GM12865 (cell line): ENCODE results near the gene GPR32.
"Not testable (repeated sequence)": the region's sequence is repeated elsewhere in the genome, so short reads cannot be mapped to it uniquely, and the experiment has no call there.

Source experiments
- DNase-seq: peaks from one replicate; pipeline ENCODE4 v3.0.0; 2010; ENCODE audit warnings: low read depth
- H3K4me3 ChIP-seq: 2 replicates; pipeline ENCODE4 v1.5.1; 2011; ENCODE audit warnings: mild to moderate bottlenecking, low read depth, low read length, control low read depth
- TF ChIP-seq, protein P1 (sequence below): IDR thresholded peaks from 2 replicates; pipeline ENCODE4 v1.5.1; 2011; ENCODE audit warnings: low read length, control low read depth, low read depth, inconsistent platforms; ENCODE audit not compliant: insufficient read depth; ENCODE audit errors: missing control alignments

Gene GPR32

DNA sequence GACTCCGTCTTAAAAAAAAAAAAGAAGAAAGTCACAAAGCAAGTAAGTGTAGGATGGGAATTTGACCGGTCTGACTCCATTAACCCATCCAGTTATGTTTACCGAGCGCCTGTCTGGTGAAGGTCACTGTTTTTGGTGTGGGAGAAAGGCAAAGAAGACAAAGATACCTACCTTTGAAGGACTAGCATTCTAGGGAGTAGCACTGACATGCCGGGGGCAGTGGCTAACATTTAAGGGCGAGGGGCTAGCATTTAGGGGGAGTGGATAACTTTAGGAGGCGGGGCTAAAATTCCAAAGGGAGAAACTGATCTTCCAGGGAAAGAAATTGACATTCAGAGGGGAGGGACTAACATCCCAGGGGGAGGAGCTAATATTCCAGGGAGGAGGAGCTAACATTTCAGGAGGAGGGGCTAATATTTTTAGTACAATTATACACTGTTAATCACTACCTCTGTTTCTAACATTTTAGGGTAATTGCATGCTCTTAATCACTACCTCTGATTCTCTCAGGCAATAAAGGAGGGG lies 8.7 kb downstream of the GPR32 start:
- H3K4me3 ChIP-seq, result no peak overlapping the region
- DNase-seq, result no peak
- TF ChIP-seq, protein P1, sequence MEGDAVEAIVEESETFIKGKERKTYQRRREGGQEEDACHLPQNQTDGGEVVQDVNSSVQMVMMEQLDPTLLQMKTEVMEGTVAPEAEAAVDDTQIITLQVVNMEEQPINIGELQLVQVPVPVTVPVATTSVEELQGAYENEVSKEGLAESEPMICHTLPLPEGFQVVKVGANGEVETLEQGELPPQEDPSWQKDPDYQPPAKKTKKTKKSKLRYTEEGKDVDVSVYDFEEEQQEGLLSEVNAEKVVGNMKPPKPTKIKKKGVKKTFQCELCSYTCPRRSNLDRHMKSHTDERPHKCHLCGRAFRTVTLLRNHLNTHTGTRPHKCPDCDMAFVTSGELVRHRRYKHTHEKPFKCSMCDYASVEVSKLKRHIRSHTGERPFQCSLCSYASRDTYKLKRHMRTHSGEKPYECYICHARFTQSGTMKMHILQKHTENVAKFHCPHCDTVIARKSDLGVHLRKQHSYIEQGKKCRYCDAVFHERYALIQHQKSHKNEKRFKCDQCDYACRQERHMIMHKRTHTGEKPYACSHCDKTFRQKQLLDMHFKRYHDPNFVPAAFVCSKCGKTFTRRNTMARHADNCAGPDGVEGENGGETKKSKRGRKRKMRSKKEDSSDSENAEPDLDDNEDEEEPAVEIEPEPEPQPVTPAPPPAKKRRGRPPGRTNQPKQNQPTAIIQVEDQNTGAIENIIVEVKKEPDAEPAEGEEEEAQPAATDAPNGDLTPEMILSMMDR, result no peak

DNA sequence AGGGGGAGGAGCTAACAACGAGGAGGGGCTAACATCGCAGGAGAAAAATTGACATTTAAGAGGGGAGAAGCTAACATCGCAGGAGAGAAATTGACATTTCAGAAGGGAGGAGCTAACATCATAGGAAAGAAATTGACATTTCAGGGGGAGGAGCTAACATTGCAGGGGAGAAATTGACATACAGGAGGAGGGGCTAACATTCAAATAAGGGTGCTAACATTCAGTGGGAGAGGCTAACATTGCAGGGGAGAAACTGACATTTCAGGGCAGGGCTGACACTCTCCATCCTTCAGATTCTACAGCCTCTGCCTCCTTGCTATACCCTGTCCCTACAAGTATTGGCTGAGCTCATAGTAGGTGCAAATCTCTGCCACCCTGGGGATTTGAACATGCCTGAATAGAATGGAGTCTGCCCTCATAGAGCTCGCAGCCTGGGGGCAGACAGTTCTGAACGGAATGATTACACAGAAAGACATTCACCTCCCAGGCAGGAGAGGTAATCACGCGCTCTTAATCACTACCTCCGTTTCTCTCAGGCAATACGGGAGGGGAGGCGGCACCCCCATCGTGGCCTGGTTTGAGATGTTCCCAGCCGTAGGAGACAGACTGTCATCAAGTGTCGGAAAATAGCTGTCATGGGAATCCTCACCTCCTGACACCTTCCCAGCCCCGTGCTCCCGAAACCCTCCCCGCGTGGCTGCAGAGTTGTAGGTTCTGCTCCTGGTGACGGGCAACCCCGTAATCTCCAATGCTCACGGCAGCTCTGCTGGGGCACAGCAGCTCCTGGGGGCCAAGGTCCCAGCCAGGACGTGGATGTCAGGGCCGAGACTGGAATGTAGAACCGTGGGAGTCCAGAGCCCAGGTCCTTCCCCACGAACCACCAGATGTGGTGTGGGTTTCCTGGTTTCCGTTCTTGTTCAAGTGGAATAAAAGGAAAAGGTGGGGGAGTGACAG lies 9.5 kb downstream of the GPR32 start:
- no peak overlapping the region for H3K4me3 ChIP-seq
- TF ChIP-seq, protein P1, result no peak
- DNase-seq, result no peak

DNA sequence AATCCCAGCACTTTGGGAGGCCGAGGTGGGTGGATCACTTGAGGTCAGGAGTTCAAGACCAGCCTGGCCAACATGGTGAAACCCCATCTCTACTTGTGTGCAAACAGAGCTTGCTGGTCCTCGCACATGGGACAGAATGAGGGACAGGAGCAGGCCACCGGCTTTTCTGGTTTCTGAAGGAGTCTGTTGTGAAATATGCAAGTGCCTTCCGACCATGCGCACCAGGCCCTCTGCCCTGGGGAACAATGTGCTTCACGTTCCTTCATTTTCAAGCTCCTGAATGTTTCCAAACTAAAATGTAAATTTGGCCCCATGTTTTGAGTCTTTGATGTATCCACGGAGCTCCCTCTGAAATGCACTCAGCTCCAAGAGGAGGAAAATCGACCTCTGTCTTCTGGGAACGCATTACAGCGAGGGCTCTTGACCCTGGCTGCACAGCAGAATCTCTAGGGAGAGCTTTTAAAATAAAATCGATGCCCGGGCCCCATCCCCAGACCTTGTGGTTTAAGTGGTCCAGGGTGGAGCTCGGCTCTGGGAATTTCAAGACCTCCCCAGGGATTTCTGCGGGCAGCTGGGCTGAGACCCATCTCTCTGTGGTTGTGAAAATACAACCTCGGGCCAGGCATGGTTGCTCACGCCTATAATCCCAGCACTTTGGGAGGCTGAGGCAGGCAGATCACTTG lies 10.6 kb downstream of the GPR32 start:
- TF ChIP-seq, protein P1, result no peak
- H3K4me3 ChIP-seq, result no peak overlapping the region
- no peak for DNase-seq

GRCh38 chr19:50783848-50784152 lies 13.5 kb downstream of the GPR32 start:
- H3K4me3 ChIP-seq, DNase-seq: not testable (repeated sequence)

- DNase-seq, result no peak
- H3K4me3 ChIP-seq, result no peak overlapping the region
- TF ChIP-seq, protein P1, result no peak
These were observed 14.4 kb downstream of the GPR32 start for GRCh38 chr19:50784710-50785109.

DNA sequence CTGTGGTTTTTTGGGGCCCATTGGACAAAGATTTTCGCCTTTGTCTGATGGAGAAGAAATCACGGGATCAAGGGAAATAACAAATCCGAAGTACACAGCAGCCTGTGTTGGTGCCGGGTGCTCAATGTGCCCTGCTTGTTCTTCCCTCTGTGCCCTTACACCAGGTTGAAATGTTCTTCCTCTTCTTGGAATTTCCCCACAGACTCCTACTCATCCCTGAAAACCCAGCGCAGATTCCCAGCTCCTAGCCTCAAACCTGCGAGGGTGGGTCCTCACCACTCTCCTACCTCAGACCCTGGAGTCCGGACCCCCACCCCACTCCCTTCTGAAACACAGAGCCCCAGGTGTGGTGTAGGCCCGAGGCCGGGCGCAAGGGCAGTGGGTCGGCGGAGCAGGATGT lies 15.1 kb downstream of the GPR32 start:
- no peak overlapping the region for H3K4me3 ChIP-seq
- TF ChIP-seq, protein P1, result no peak
- no peak for DNase-seq

DNA sequence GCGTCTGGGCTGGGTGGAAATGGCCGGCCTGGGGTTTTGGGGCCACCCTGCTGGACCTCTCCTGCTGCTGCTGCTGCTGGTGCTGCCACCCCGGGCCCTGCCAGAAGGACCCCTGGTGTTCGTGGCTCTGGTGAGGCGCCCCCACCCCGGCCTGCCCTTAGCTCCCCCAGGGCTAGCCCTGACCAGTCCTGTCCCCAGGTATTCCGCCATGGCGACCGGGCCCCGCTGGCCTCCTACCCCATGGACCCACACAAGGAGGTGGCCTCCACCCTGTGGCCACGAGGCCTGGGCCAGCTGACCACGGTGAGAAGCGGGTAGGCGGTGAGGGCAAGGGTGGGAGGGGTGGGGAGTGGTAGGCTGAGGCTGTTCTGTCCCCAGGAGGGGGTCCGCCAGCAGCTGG lies 20.1 kb downstream of the GPR32 start, which contains the start of gene ACP4:
TSS of gene ACP4 (plus strand) at position 20 of the 400 bp plus-strand sequence. CDS start at position 20, 0 bp downstream.
- DNase-seq, result no peak
- no peak within 1 kb of the TSS for H3K4me3 ChIP-seq
- TF ChIP-seq, protein P1, result no peak
